Tibial nerve (tissue), 4 donors: Measurements from ENCODE around the gene SLIT1. TPM values are rescaled to one million over a fixed set of nuclear protein-coding genes. Genes with fewer than 3 reads are reported as not detected.

Experiments
- DNase-seq, 2 donors: peaks; one replicate each; pipeline ENCODE4 v3.0.0-alpha.2; 2019; ENCODE audit warnings: low spot score in 2 of 2
- H3K27ac ChIP-seq, 4 donors: fragments of 200-600 bp; sonication (generic) in 3 of 4; one replicate each; pipeline ENCODE4 v1.5.1; 2017 to 2019; ENCODE audit warnings: mild to moderate bottlenecking in 1 of 4
- H3K27me3 ChIP-seq, 2 donors: fragments of 200-600 bp; sonication (generic) in 1 of 2; one replicate each; pipeline versions ENCODE4 v1.5.1 to v1.6.0; 2017 to 2019
- H3K36me3 ChIP-seq, 3 donors: fragments of 200-600 bp; sonication (generic); one replicate each; pipeline ENCODE4 v1.5.1; 2018 to 2019
- H3K4me1 ChIP-seq, 4 donors: fragments of 200-600 bp; sonication (generic) in 3 of 4; one replicate each; pipeline ENCODE4 v1.5.1; 2017 to 2019
- H3K4me3 ChIP-seq, 4 donors: fragments of 200-600 bp; sonication (generic) in 3 of 4; one replicate each; pipeline ENCODE4 v1.5.1; 2017 to 2019; ENCODE audit warnings: mild to moderate bottlenecking in 1 of 4, moderate library complexity in 1 of 4
- H3K9me3 ChIP-seq, 4 donors: fragments of 200-600 bp; sonication (generic) in 3 of 4; one replicate each; pipeline ENCODE4 v1.5.1; 2017 to 2019
- CTCF ChIP-seq, 5 experiments: fragments of 200-600 bp in 3 of 5; fragments of 450-650 bp in 2 of 5; sonication (generic) in 3 of 5; IDR thresholded peaks; one replicate each; pipeline ENCODE4 v1.5.1; 2016 to 2019; ENCODE audit warnings: antibody characterized with exemption in 5 of 5, mild to moderate bottlenecking in 3 of 5, moderate library complexity in 2 of 5
- EP300 ChIP-seq, 2 donors: sonication (generic); formaldehyde crosslinking; IDR thresholded peaks; one replicate each; pipeline ENCODE4 v1.6.1; 2017; ENCODE audit warnings: antibody characterized with exemption in 2 of 2, mild to moderate bottlenecking in 1 of 2
- POLR2A ChIP-seq, 2 donors: fragments of 450-650 bp; IDR thresholded peaks; one replicate each; pipeline ENCODE4 v1.6.1; 2017; ENCODE audit warnings: antibody characterized with exemption in 2 of 2, mild to moderate bottlenecking in 2 of 2, moderate library complexity in 2 of 2
- WGBS, 2 donors: methylation state at CpG; one replicate each; pipeline ENCODE4 v1.1.5; 2018; 5-methylcytosine and 5-hydroxymethylcytosine counted together
- total RNA-seq, 4 donors: library from RNA; depleted of rRNA; stranded (reverse); fragments of >200 nt; gene quantifications; one replicate each; pipeline ENCODE4 v1.1.0, GENCODE V29; 2016

Gene SLIT1
- total RNA-seq, 4 donors from 2014 or later = 0.78 to 3.1 (median 1.3) TPM

DNA sequence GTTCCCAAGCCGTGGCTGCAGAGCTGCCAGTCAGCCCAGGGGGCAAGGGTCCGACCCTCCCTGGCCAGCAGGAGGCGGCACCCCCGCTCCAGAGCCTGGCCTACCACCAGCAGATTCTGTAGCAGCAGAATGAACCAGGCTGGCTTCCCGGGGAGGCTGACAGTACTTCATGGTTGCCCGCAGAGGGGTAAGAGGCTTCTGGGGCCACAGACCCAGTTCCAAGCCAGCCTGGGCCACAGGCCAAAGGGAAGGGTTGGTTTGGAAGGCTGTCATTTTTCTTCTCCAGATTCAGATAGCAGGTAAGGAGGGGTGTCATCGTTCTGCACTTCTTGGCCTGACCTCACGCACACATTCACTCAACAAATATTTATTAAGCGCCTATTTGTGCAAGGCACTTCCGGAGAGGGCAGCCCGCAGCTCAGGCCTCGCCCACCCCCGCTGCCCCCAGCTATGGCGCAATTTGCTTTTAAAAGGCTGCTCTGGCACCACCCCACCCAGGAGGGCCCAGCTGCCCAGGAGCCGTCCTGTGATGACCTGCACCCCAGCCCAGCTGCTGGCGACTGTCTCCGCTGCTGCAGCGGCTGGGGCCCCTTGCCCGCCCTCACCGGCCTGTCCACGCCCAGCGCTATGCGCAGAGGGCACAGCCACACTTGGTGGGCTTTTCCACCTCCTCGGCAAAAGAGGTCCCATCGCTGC is 185.1 kb downstream of the SLIT1 start:
- no peaks in the 10 kb centered on the region for H3K9me3 ChIP-seq
- no peaks in the 10 kb centered on the region for H3K27me3 ChIP-seq
- 86 to 89% methylated on average over 10 to 21 of the region's 25 CpGs for WGBS, 2 donors
- H3K27ac ChIP-seq = no peak overlapping the region
- no peak overlapping the region for H3K4me3 ChIP-seq
- DNase-seq = no peak
- TF ChIP-seq POLR2A (IDR thresholded peaks at IDR 0.05) (no peak), CTCF (IDR thresholded peaks at IDR 0.05) (no peak), EP300 (IDR thresholded peaks at IDR 0.05) (no peak)
- peaks cover 0 to 11% (median 0%) of the 10 kb centered on the region in 4 donors for H3K4me1 ChIP-seq
- no peaks in the 10 kb centered on the region for H3K36me3 ChIP-seq

DNA sequence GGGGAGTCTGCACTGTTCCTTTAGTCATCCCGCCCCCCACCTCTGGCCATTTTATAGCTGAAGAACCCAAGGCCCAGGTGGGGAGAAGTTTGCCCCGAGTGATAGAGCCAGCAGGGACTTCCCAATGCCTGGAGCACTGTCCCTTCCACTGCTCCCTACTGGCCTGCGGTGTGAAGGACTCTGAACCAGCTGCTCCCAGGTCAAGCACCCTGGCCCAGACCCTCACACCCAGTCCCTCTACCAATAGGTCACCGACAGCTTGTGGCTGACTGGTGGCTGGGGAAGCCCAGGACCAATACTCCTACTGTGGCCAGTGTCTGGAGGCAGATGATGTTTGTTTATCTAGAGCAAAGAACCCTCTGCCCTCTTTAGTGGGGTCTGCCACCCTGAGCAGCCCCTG is 185.8 kb downstream of the SLIT1 start:
- Histone ChIP-seq H3K4me1 (peaks cover 0 to 11% (median 0%) of the 10 kb centered on the region in 4 donors), H3K36me3 (no peaks in the 10 kb centered on the region), H3K27me3 (no peaks in the 10 kb centered on the region), H3K4me3 (no peak overlapping the region), H3K27ac (no peak overlapping the region), H3K9me3 (no peaks in the 10 kb centered on the region)
- WGBS, 2 donors = 71 to 92% methylated on average over 2 to 3 of the region's 4 CpGs
- TF ChIP-seq CTCF (IDR thresholded peaks at IDR 0.05) (no peak), POLR2A (IDR thresholded peaks at IDR 0.05) (no peak), EP300 (IDR thresholded peaks at IDR 0.05) (no peak)
- no peak for DNase-seq

DNA sequence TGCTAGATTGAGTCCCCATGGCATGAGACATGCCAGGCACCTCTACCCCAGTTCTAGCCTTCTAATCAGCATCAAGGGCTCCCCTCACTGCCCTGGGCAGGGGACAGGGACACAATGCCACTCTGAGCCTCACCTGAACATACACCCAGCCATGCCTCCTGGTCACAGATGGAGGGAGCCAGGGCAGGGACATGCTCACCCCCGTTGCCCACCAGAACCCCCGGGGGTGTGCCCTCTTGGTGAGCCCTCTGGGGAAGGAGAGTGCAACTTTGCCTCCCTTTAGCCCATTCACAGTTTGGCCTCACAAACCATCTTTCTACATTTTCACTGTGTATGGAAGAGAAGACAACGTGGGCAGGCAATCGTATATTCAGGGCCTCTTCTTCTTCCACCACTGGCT is 186.4 kb downstream of the SLIT1 start:
- no peaks in the 10 kb centered on the region for H3K9me3 ChIP-seq
- WGBS, 2 donors = 93 to 95% methylated on average over 4 of the region's 4 CpGs
- H3K4me1 ChIP-seq = peaks cover 0 to 11% (median 0%) of the 10 kb centered on the region in 4 donors
- no peaks in the 10 kb centered on the region for H3K36me3 ChIP-seq
- no peaks in the 10 kb centered on the region for H3K27me3 ChIP-seq
- DNase-seq = no peak
- H3K27ac ChIP-seq = no peak overlapping the region
- H3K4me3 ChIP-seq = no peak overlapping the region
- no peak for TF ChIP-seq POLR2A (IDR thresholded peaks at IDR 0.05)
- no peak for TF ChIP-seq CTCF (IDR thresholded peaks at IDR 0.05)
- no peak for TF ChIP-seq EP300 (IDR thresholded peaks at IDR 0.05)

DNA sequence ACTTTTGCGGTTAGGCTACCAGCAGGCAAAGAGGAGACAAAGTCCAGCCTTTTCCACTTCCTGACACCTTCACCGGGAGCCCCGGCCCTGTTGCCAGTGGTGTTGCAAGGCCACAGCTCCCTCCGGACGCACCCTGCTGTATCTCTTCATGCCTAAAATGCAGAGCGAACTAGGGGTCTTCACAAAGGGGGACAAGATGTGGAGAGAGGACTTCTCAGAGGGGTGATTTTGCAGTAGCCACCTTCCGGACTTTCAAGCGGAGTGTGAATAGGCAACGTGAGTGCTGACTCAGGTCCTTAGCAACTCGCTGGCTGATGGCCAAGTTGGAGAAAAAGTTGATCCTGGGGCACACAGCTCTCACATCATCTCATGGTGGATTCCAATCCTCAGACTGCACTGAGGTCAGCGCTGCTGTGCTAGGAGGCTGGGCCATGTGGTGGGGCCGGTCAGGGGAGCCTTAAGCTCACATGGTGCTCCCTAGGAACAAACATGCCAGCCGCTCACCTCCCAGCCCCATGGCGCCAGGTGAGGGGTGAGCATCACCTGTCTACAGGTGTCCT is 187.3 kb downstream of the SLIT1 start:
- H3K27ac ChIP-seq = no peak overlapping the region
- peaks cover 0 to 11% (median 0%) of the 10 kb centered on the region in 4 donors for H3K4me1 ChIP-seq
- no peak for DNase-seq
- TF ChIP-seq CTCF (IDR thresholded peaks at IDR 0.05) (no peak), EP300 (IDR thresholded peaks at IDR 0.05) (no peak)
- no peaks in the 10 kb centered on the region for H3K36me3 ChIP-seq
- H3K9me3 ChIP-seq = no peaks in the 10 kb centered on the region
- no peaks in the 10 kb centered on the region for H3K27me3 ChIP-seq
- WGBS, 2 donors = 79% methylated on average over 14 of the region's 14 CpGs
- H3K4me3 ChIP-seq = no peak overlapping the region

DNA sequence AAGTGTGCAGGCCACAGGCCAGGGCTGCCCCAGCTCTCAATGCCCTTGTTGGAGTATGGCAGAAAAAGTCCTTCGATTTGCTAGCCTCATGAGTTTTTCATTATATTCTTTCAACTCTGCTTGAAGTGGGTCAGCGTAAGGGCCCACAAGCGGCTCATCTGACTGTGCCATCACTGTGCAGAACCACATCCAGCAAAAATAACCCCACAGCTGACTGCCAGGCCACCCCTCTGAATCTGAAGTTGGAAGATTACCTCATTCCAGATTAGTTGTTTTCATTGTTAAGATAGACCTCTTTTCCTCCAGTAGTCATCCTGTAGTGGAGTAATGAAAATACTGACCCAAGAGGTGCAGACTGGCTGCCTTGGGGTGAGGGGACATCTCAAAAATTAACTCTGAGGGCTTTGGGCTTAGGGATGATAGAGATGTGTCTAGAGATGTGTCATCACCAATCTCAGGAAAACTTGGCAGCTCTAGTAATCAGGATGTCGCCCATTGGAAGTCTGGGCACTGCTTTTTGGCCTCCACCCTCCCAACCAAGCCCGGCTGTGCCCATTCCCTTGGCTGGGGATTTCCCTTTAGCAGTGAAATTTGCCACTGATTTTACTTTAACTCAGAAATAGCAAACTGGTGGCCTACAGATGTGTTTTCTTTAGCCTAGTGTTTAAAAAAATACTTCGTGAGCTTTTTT is 189.3 kb downstream of the SLIT1 start:
- Histone ChIP-seq H3K4me3 (no peak overlapping the region), H3K4me1 (peaks cover 0 to 11% (median 1%) of the 10 kb centered on the region in 4 donors), H3K36me3 (no peaks in the 10 kb centered on the region), H3K9me3 (no peaks in the 10 kb centered on the region), H3K27ac (peak overlapping the region in 1 of 4 donors; percentile 2), H3K27me3 (no peaks in the 10 kb centered on the region)
- DNase-seq = no peak
- TF ChIP-seq CTCF (IDR thresholded peaks at IDR 0.05) (no peak), EP300 (IDR thresholded peaks at IDR 0.05) (no peak), POLR2A (IDR thresholded peaks at IDR 0.05) (no peak)
- WGBS, 2 donors = 70 to 78% methylated on average over 6 of the region's 6 CpGs
